Neural progenitor cell (in vitro differentiated cells): ENCODE results near the gene RAD51B.

Experiments
- CTCF ChIP-seq: fragments of 200-600 bp; sonication (generic); IDR thresholded peaks from 2 replicates; pipeline ENCODE4 v1.5.1; 2017; ENCODE audit warnings: antibody characterized with exemption, mild to moderate bottlenecking
- EZH2 ChIP-seq: fragments of 200-600 bp; sonication (generic); IDR thresholded peaks from 2 replicates; pipeline ENCODE4 v1.6.1; 2017; ENCODE audit warnings: antibody characterized with exemption, mild to moderate bottlenecking, moderate library complexity
- EZH2phosphoT487 ChIP-seq: fragments of 200-600 bp; sonication (generic); IDR thresholded peaks from 2 replicates; pipeline ENCODE4 v1.6.1; 2017; ENCODE audit warnings: antibody characterized with exemption

- TF ChIP-seq CTCF = no peak
- no peak for TF ChIP-seq EZH2
- TF ChIP-seq EZH2phosphoT487 = no peak
Measured at GRCh38 chr14:68426661-68427549, 607.3 kb downstream of the RAD51B start.
